Tongue (tissue), 2 donors: Measurements from ENCODE around the gene CLEC4A. TPM values are rescaled to one million over a fixed set of nuclear protein-coding genes. Genes with fewer than 3 reads are reported as not detected.
"Not testable (repeated sequence)": the region's sequence is repeated elsewhere in the genome, so short reads cannot be mapped to it uniquely, and the experiment has no call there.

Experiments
- DNase-seq: peaks from one replicate; pipeline ENCODE4 v3.0.0-alpha.2; 2015
- total RNA-seq: library from RNA; depleted of rRNA; stranded (reverse); fragments of >200 nt; gene quantifications from one replicate; pipeline ENCODE4 v1.2.3, GENCODE V29; 2014

Gene CLEC4A
- total RNA-seq, 1 donor from 2014 or later, result 1.9 TPM

DNA sequence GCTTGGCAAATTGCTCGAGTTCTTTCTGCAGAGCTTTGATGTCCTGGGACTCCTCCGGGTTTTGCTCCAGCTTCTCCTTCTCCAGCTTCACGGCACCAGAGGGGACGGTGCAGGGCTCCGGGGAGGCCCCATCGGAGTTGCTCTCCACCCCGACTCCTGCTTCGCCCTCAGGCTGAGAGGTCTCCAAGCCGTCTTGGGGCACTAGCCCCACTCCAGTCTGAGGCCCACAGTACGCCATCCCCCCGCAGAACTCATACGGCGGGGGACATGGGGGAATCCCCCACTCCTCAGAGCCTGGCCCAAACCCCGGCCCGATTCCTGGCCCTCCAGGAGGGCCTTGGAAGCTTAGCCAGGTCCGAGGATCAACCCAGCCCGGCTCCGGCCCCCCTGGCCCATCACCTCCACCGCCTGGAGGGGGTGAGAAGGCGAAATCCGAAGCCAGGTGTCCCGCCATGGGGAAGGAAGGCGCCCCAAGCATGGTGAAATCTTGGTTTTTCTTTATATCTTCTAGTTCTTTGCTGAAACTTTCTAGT is 11.0 kb downstream of the CLEC4A start:
- DNase-seq, result not testable (repeated sequence)

GRCh38 chr12:8141647-8142046 is 18.2 kb downstream of the CLEC4A start:
- DNase-seq, result not testable (repeated sequence)

- DNase-seq, result no peak
Observed at GRCh38 chr12:8143261-8143660, 19.8 kb downstream of the CLEC4A start.

DNA sequence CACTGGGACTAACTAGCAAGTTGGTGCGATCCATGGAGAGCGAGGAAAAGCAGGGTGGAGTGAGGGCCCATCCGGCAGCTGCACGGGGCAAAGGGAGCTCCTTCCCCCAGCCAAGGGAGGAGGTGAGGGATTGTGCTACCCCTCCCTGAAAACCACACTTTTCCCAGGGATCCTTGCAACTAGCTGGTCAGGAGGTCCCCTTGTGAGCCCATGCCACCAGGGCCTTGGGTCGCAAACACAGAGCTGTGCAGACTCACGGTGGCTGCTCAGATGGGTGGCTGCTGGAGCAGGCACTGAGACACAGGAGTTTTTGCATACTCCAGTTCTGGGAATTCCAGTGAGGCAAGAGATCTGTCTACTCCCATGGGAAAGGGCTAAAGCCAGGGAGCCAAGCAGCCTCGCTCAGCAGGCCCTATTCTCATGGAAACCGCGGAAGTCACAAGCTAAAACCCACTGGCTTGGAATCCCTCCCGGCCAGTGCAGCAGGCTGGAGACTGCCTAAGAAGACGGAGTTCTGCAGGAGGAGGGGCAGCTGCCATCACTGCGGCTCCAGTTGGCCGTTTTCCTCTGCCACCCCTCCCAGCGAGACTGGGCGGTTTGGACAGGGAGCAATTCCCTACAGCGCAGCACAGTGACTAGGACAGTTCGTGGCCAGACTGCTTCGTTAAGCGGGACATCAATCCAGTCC is 22.5 kb downstream of the CLEC4A start:
- peak; percentile 55 for DNase-seq

DNA sequence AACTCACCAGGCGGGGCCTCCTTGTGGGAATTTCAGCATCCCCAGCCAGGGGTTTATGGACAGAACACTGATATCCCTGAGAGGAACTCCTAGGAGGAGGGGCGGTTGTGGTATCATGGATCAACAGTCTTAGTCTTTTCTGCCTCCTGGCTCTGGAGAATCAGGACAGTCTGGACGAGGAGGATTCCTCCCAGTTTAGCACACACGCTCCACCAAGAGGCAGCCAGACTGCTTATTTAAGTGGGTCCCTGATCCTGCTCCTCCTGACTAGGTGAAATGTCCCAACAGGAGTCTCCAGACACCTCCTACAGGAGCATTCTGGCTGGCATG is 23.0 kb downstream of the CLEC4A start:
- DNase-seq, result no peak

DNA sequence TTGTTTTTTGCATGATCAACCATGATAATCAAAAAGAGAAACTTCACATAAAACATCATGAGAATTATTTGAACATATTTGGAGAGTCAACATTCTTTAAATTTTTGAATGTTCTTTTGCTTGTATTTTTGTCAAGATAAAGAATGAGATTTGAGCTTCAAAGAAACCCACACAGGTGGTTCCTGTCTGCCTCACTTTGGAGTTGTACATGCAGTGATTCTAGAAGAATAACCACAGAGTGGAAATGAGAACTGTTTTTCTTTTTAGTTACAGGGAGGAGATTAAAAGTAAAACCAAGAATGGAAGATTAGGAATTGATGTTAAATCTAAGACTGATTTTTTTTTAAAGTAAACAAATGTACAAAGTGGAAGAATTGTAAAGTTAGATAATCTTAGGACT is 31.1 kb downstream of the CLEC4A start:
- DNase-seq, result no peak

DNA sequence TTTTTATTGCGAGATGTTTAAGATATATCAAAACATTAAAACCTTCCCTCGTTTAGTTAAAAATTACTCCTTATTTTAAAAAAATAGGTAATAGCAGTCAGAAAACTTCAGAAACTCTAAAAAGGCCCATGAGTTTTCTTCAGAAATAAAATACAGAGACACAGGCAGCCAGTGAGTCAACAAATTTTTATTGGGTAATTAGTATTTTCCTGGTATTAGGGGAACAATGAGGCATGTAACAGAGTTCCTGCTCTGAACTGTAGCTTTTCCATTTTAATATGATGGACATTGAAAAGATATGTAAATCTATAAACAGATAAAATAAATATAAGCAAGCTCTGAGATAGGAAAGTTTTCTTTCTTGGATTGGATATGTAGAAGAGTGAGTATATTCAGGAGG is 33.0 kb downstream of the CLEC4A start:
- DNase-seq, result no peak

- no peak for DNase-seq
Observed at GRCh38 chr12:8156845-8157244, 33.4 kb downstream of the CLEC4A start, which contains the start of gene ZNF705A. TSS of gene ZNF705A (plus strand) at chr12:8157015. CDS start at chr12:8172626, 15,611 bp downstream.

GRCh38 chr12:8157484-8158198 is 34.2 kb downstream of the CLEC4A start:
- DNase-seq, result no peak

DNA sequence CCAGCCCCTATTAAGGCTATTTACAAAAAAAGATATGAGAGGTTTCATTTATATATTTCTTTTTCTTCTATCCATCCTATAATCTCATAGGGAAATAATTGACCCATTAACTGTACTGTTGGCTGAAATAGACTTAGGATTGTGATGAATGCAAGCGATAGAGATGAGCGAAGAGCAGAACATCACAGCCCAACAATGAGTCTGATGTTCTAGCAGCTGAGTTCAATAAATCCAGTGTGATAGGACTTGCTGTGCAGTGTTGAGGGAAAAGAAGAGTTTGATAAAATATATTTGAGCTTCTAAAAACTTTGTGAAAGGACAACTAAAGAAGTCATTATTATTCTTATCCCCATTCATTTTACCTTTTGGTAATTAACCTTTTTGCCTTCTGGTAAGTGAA is 49.5 kb downstream of the CLEC4A start:
- not testable (repeated sequence) for DNase-seq

GRCh38 chr12:8179989-8180585 is 56.7 kb downstream of the CLEC4A start:
- peak; percentile 90 for DNase-seq

DNA sequence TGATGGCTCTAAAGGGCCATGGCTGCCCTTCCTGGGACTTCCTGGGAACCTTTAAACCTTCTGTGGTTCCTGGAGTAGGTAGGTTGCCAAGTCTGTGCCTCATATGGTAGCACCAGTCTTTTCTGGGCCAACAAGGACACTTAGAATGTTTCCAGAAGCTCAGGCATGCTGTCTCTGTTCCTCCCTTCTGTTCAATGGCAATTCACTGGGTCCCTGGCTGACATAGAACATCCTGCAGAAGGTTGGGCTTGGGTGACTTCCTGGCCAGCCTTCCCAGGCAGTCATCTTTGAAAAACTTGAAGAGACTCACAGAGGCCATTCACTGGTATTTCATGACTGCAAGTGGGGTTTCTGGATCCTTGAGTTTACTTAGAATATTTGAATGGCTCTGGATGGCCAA is 57.9 kb downstream of the CLEC4A start:
- not testable (repeated sequence) for DNase-seq

DNA sequence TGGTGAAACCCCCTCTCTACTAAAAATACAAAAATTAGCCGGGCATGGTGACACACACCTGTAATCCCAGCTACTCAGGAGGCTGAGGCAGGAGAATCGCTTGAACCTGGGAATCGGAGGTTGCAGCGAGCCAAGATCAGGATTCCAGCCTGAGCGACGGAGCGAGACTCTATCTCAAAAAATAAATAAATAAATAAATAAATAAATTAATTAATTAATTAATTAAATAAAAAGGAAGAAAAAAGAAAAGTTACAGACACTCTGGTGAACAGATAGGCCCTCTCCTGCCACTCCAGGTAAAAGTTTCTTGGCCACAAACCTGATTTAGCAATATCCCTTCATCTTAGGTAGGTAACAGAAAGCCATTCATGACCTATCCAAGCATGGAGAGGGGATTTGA is 59.5 kb downstream of the CLEC4A start:
- not testable (repeated sequence) for DNase-seq

DNA sequence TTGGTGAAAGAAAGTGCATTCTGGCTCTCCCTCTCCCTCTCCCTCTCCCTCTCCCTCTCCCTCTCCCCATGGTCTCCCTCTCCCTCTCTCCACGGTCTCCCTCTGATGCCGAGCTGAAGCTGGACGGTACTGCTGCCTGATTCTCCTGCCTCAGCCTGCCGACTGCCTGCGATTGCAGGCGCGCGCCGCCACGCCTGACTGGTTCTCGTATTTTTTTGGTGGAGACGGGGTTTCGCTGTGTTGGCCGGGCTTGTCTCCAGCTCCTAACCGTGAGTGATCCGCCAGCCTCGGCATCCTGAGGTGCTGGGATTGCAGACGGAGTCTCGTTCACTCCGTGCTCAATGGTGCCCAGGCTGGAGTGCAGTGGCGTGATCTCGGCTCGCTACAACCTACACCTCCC is 59.9 kb downstream of the CLEC4A start:
- DNase-seq, result not testable (repeated sequence)

GRCh38 chr12:8184206-8184605 is 60.8 kb downstream of the CLEC4A start:
- DNase-seq, result not testable (repeated sequence)

GRCh38 chr12:8188088-8188487 is 64.7 kb downstream of the CLEC4A start:
- not testable (repeated sequence) for DNase-seq

Other genes with a start within 250 kb of the CLEC4A start
- gene SLC2A3, start 187.4 kb upstream of the CLEC4A start, total RNA-seq, result 60.8 TPM
- 14.7 TPM for gene FOXJ2, start 90.9 kb upstream of the CLEC4A start, total RNA-seq
- 2.6 TPM for gene C3AR1, start 57.3 kb upstream of the CLEC4A start, total RNA-seq
- 55.2 TPM for gene NECAP1, start 41.3 kb upstream of the CLEC4A start, total RNA-seq
- gene ZNF705A, start 33.4 kb downstream of the CLEC4A start, total RNA-seq, result not detected
- not detected for gene FAM90A1, start 104.0 kb downstream of the CLEC4A start, total RNA-seq